ENCODE data around the gene SETD5. TPM values are rescaled to one million over a fixed set of nuclear protein-coding genes. Genes with fewer than 3 reads are reported as not detected.
A peak's percentile ranks its signal among the peaks of the same experiment; 100 is the strongest.

The SETD5 gene, protein sequence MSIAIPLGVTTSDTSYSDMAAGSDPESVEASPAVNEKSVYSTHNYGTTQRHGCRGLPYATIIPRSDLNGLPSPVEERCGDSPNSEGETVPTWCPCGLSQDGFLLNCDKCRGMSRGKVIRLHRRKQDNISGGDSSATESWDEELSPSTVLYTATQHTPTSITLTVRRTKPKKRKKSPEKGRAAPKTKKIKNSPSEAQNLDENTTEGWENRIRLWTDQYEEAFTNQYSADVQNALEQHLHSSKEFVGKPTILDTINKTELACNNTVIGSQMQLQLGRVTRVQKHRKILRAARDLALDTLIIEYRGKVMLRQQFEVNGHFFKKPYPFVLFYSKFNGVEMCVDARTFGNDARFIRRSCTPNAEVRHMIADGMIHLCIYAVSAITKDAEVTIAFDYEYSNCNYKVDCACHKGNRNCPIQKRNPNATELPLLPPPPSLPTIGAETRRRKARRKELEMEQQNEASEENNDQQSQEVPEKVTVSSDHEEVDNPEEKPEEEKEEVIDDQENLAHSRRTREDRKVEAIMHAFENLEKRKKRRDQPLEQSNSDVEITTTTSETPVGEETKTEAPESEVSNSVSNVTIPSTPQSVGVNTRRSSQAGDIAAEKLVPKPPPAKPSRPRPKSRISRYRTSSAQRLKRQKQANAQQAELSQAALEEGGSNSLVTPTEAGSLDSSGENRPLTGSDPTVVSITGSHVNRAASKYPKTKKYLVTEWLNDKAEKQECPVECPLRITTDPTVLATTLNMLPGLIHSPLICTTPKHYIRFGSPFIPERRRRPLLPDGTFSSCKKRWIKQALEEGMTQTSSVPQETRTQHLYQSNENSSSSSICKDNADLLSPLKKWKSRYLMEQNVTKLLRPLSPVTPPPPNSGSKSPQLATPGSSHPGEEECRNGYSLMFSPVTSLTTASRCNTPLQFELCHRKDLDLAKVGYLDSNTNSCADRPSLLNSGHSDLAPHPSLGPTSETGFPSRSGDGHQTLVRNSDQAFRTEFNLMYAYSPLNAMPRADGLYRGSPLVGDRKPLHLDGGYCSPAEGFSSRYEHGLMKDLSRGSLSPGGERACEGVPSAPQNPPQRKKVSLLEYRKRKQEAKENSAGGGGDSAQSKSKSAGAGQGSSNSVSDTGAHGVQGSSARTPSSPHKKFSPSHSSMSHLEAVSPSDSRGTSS (N-terminal part only)
- total RNA-seq, result 100 to 1,000 TPM in 6 of 7 donors, 10 to 100 TPM in 1; 86.2 to 159 (median 126) TPM
- polyA plus RNA-seq, result 10 to 100 TPM in 2 of 3 donors, 1 to 10 TPM in 1; 9.7 to 21.9 (median 12.1) TPM
- long read RNA-seq, donor 1, partial matches to known transcripts, result 7 of 14 reads
- long read RNA-seq, donor 1, other reads (novel, unspliced or antisense), result 0 of 14 reads
- long read RNA-seq, donor 2, partial matches to known transcripts, result 0 of 1 reads
- long read RNA-seq, donor 2, other reads (novel, unspliced or antisense), result 0 of 1 reads

DNA sequence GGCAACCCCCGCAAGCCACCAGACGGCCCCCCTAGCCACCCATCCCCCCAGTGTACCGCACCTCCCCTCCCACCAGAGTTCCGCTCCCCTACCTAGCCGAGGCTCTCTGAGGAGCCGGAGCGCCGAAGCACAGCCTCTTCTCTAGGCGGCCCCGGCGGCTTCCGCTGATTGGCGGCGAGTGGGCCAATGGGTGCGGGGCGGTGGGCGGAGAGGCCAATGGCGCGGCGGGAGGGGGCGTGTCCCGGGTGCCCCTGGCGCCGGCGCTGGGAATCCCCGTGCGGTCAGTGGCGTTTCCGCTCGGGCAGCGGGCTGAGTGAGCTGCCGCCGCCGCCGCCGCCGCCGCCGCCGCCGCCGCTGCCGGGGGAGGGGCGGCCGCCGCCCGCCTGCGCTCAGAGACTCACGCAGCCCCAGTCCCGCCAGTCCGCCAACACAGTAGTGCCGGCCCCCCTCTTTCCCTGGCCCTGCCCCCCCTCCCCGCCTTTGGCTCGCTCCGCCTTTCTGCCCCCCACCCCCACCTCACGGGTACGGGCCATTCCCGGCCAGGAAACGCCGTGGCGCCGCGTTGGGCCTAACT is at the start of gene SETD5:
Gene SETD5, plus strand, starts transcription at position 284 of the 574 bp plus-strand sequence. CDS start 31,324 bp downstream, outside the sequence.
- intact Hi-C loops (cut with DNase I; ENCODE audit: low total_unique reads), result no loop called here
- no peaks in the 10 kb centered on the region for H3K9me3 ChIP-seq
- 0 to 1% (median 0%) methylated on average over 8 to 63 of the region's 63 CpGs for WGBS, 5 donors
- no peaks in the 10 kb centered on the region for H3K27me3 ChIP-seq (replicated peaks in 1 of 7)
- peaks cover 64 to 81% (median 77%) of the 10 kb centered on the region in 6 donors for H3K4me1 ChIP-seq
- TF ChIP-seq POLR2A (IDR thresholded peaks at IDR 0.05) (peak; percentile 43 to 96 (median 93)), POLR2AphosphoS5 (IDR thresholded peaks at IDR 0.05) (peak; percentile 99)
- TF ChIP-seq, protein P1, sequence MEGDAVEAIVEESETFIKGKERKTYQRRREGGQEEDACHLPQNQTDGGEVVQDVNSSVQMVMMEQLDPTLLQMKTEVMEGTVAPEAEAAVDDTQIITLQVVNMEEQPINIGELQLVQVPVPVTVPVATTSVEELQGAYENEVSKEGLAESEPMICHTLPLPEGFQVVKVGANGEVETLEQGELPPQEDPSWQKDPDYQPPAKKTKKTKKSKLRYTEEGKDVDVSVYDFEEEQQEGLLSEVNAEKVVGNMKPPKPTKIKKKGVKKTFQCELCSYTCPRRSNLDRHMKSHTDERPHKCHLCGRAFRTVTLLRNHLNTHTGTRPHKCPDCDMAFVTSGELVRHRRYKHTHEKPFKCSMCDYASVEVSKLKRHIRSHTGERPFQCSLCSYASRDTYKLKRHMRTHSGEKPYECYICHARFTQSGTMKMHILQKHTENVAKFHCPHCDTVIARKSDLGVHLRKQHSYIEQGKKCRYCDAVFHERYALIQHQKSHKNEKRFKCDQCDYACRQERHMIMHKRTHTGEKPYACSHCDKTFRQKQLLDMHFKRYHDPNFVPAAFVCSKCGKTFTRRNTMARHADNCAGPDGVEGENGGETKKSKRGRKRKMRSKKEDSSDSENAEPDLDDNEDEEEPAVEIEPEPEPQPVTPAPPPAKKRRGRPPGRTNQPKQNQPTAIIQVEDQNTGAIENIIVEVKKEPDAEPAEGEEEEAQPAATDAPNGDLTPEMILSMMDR (IDR thresholded peaks at IDR 0.05 in 8 of 11, conservative IDR thresholded peaks at IDR 0.05 in 3 of 11), result peak in 1 of 11 experiments; percentile 20
- peaks cover 0 to 30% (median 13%) of the 10 kb centered on the region in 6 donors for H3K36me3 ChIP-seq
- H3K27ac ChIP-seq, result peak within 1 kb of the TSS; percentile 96 to 99 (median 99)
- peak; percentile 99 for DNase-seq
- peak within 1 kb of the TSS; percentile 62 to 91 (median 73) for H3K4me3 ChIP-seq

DNA sequence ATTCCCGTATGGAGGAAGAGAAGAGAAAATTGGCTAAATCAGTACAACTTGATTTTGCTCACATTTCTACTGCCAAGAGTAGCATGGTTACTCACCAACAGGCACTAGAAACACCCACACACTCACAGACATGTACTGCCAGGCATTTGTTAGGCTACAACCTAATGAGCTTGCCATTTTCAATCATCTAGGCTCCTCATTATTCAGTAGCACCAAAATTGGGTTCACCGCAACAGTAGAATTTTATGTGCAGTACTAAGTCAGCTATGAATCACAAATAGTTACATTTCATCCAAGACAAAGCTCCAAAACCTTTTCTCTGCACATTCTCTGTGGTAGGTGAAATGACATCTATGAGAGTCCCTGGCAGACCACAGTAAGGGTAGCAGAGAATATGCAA is 49.5 kb upstream of the SETD5 start:
- TF ChIP-seq POLR2AphosphoS5 (IDR thresholded peaks at IDR 0.05) (no peak), POLR2A (IDR thresholded peaks at IDR 0.05) (no peak)
- TF ChIP-seq, protein P1 (IDR thresholded peaks at IDR 0.05 in 8 of 11, conservative IDR thresholded peaks at IDR 0.05 in 3 of 11), result no peak
- Histone ChIP-seq H3K4me1 (peaks cover 0 to 3% (median 2%) of the 10 kb centered on the region in 6 donors), H3K27me3 (replicated peaks in 1 of 7) (no peaks in the 10 kb centered on the region), H3K9me3 (no peaks in the 10 kb centered on the region), H3K27ac (no peak overlapping the region), H3K36me3 (peaks cover 0 to 6% (median 0%) of the 10 kb centered on the region in 6 donors), H3K4me3 (no peak overlapping the region)
- DNase-seq, result no peak
- intact Hi-C loops (cut with DNase I; ENCODE audit: low total_unique reads), result no loop called here
- WGBS, 5 donors, result 47 to 74% (median 48%) methylated on average over 2 of the region's 2 CpGs

DNA sequence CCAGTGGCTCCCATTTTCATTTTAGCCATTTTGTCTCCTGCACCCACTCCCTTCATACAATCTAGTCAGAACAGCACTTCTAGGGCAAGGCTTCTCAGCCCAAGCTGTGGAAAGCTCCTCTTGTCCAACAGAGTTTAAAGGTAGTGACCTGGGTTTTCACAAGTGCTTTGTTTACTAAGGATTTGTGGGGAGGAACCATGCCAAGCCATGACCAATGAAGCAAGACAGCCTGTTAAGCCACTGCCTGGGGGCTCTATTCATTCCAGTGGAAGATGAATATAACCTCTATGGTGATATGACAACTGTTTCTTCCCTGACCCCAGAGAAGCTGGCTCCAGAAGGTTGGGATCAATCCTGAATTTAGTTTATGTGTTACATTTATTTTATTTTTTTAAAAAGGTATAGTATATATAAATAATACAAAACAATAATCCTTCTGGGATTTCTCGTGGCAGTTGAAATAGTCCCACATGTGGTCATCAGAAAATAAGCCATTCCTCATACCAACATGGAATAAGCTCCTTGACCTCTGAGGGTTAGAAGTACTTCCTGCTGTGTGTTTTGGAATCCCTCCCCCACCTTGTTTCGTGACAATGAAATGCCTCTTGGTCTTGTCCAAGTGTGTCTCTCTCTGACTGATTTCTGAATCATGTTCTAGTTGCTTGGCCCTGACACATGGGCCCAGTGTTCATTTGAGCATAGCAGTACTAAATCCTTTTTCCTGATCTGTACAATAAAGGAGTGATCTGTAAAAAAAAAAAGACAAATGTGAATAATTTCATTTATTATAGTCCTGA is 47.9 kb upstream of the SETD5 start:
- TF ChIP-seq, protein P1 (IDR thresholded peaks at IDR 0.05 in 8 of 11, conservative IDR thresholded peaks at IDR 0.05 in 3 of 11), result no peak
- no peak for TF ChIP-seq POLR2AphosphoS5 (IDR thresholded peaks at IDR 0.05)
- TF ChIP-seq POLR2A (IDR thresholded peaks at IDR 0.05), result no peak
- peaks cover 0 to 6% (median 0%) of the 10 kb centered on the region in 6 donors for H3K36me3 ChIP-seq
- intact Hi-C loops (cut with DNase I; ENCODE audit: low total_unique reads), result no loop called here
- H3K27me3 ChIP-seq (replicated peaks in 1 of 7), result no peaks in the 10 kb centered on the region
- 44 to 70% (median 56%) methylated on average over 2 of the region's 2 CpGs for WGBS, 5 donors
- peak overlapping the region in 3 of 8 donors; percentile 10 to 22 (median 17) for H3K27ac ChIP-seq
- H3K9me3 ChIP-seq, result no peaks in the 10 kb centered on the region
- no peak overlapping the region for H3K4me3 ChIP-seq
- DNase-seq, result no peak
- H3K4me1 ChIP-seq, result peaks cover 0 to 20% (median 14%) of the 10 kb centered on the region in 6 donors
